OCI-LY7 (cell line): ENCODE data around the gene AMFR. TPM values are rescaled to one million over a fixed set of nuclear protein-coding genes. Genes with fewer than 3 reads are reported as not detected.

Experiments
- BruUV-seq: library from RNA; stranded (reverse); fragments of 400-500 nt; replicated peaks from 2 replicates; lab custom pipeline; 2021; lab: Mats Ljungman, UMichigan
- CTCF ChIA-PET: fragments of 300-600 bp; sonication (Branson Sonifier 250); formaldehyde crosslinking; loops from one replicate; lab custom pipeline; 2022; ENCODE audit warnings: antibody characterized with exemption; ENCODE audit not compliant: unreplicated experiment; lab: Charles Lee
- POLR2A ChIA-PET: fragments of 300-600 bp; sonication (Branson Sonifier 250); formaldehyde crosslinking; loops from one replicate; lab custom pipeline; 2022; ENCODE audit warnings: antibody characterized with exemption; lab: Charles Lee
- DNase-seq: peaks from one replicate; pipeline ENCODE4 v3.0.0-alpha.2; 2015; ENCODE audit warnings: low spot score
- H2AFZ ChIP-seq: fragments of 200-600 bp; sonication (generic), shearing (Covaris generic); 2 replicates; pipeline ENCODE4 v1.6.1; 2014; ENCODE audit warnings: mild to moderate bottlenecking, antibody characterized with exemption, low read length, moderate library complexity
- H3K27ac ChIP-seq: fragments of 200-600 bp; sonication (generic); 2 replicates; pipeline ENCODE4 v1.5.1; 2014; ENCODE audit warnings: mixed run types, low read depth, mild to moderate bottlenecking, moderate library complexity, low read length, inconsistent platforms; ENCODE audit not compliant: poor library complexity, severe bottlenecking
- H3K36me3 ChIP-seq: fragments of 200-600 bp; sonication (generic); 2 replicates; pipeline ENCODE4 v1.6.1; 2014; ENCODE audit warnings: mild to moderate bottlenecking, antibody characterized with exemption, low read length, moderate library complexity, mixed read lengths; ENCODE audit not compliant: insufficient read depth
- H3K4me1 ChIP-seq: fragments of 200-600 bp; sonication (generic); 2 replicates; pipeline ENCODE4 v1.5.1; 2014; ENCODE audit warnings: mild to moderate bottlenecking, low read length; ENCODE audit not compliant: insufficient read depth, poor library complexity, severe bottlenecking
- H3K4me2 ChIP-seq: fragments of 200-600 bp; sonication (generic); 2 replicates; pipeline ENCODE4 v1.6.1; 2014; ENCODE audit warnings: mild to moderate bottlenecking, low read length
- H3K4me3 ChIP-seq: fragments of 200-600 bp; sonication (generic); 2 replicates; pipeline ENCODE4 v1.5.1; 2014; ENCODE audit warnings: mild to moderate bottlenecking, low read depth, low read length; ENCODE audit not compliant: poor library complexity, severe bottlenecking
- H3K79me2 ChIP-seq: fragments of 200-600 bp; sonication (generic); 2 replicates; pipeline ENCODE4 v1.6.1; 2016; ENCODE audit warnings: low read depth, mild to moderate bottlenecking, low read length, moderate library complexity, mixed read lengths; ENCODE audit not compliant: insufficient read depth
- H3K9me2 ChIP-seq: fragments of 200-600 bp; sonication (generic); 2 replicates; pipeline ENCODE4 v1.6.1; 2016; ENCODE audit warnings: mild to moderate bottlenecking, low read length, mixed read lengths; ENCODE audit not compliant: insufficient read depth
- H3K9me3 ChIP-seq: fragments of 200-600 bp; sonication (generic); 2 replicates; pipeline ENCODE4 v1.6.1; 2014; ENCODE audit warnings: mild to moderate bottlenecking, mixed run types, low read length, mixed read lengths
- H4K20me1 ChIP-seq: fragments of 200-600 bp; sonication (generic); 2 replicates; pipeline ENCODE4 v1.6.1; 2014; ENCODE audit warnings: mild to moderate bottlenecking, antibody characterized with exemption, low read length, moderate library complexity, mixed read lengths; ENCODE audit not compliant: insufficient read depth
- CTCF ChIP-seq: fragments of 200-600 bp; sonication (generic); conservative IDR thresholded peaks from 2 replicates; pipeline ENCODE4 v1.5.1; 2014; ENCODE audit warnings: mild to moderate bottlenecking, antibody characterized with exemption, low read length, moderate library complexity, mixed read lengths
- EZH2phosphoT487 ChIP-seq: fragments of 200-600 bp; sonication (generic); IDR thresholded peaks from 2 replicates; pipeline ENCODE4 v1.6.1; 2018; ENCODE audit warnings: low read depth, borderline replicate concordance, mild to moderate bottlenecking, mixed run types, antibody characterized with exemption, low read length, moderate library complexity, mixed read lengths
- intact Hi-C: fragments of 100-400 bp; cut with micrococcal nuclease; formaldehyde crosslinking; loops from one replicate; pipeline ENCODE4 v1.10.0; 2022; ENCODE audit not compliant: unreplicated experiment
- total RNA-seq, 2 experiments: library from RNA; depleted of rRNA in 1 of 2; stranded (reverse); fragments of >200 nt in 1 of 2; shearing (Covaris generic) in 1 of 2; gene quantifications; 2 replicates each; pipeline ENCODE4 v1.2.3, GENCODE V29; 2014 to 2022

AMFR gene
- total RNA-seq, 2 experiments from 2014 or later = 87.7 to 101 TPM

DNA sequence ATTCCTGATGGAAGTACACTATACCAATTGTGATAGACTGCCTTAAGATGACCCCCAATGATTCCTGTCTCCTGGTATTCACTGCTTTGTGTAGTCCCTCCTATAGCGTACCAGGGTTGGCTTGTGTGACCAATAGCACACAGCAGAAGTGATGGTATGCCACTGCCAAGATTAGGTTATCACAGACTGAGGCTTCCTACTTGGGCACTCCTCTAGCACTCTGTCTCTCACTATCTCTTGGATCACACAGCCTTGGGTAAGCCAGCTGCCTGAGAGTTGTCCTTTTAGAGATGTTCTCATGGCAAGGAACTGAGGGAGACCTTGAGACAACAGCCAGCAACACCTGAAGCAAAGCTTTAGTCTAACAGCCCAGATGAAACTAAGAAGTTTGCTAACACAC, 12.7 kb upstream of the AMFR start:
- Histone ChIP-seq H3K36me3 (peaks cover 86% of the 10 kb centered on the region), H3K9me2 (no peaks in the 10 kb centered on the region), H3K4me1 (no peaks in the 10 kb centered on the region), H4K20me1 (no peaks in the 10 kb centered on the region), H3K4me2 (no peak overlapping the region), H3K27ac (no peak overlapping the region), H3K4me3 (no peak overlapping the region), H3K79me2 (peaks cover 4% of the 10 kb centered on the region; the same call in 1 of the 2 replicates), H3K9me3 (no peaks in the 10 kb centered on the region), H2AFZ (no peak overlapping the region)
- POLR2A ChIA-PET = interaction anchor here (0.6 to 0.9 kb wide), 3 partner anchors 11 to 1515 kb away, joined by 3 to 7 read pairs (median 5); partner anchors contain the start of genes NUDT21 and OGFOD1
- BruUV-seq = no TSS peak
- CTCF ChIA-PET = no interaction called here
- intact Hi-C loops = no loop called here
- no peak for DNase-seq
- TF ChIP-seq CTCF (no peak), EZH2phosphoT487 (no peak)

GRCh38 chr16:56436258-56436657, 10.9 kb upstream of the AMFR start:
- no peak for DNase-seq
- no peak overlapping the region for H3K4me2 ChIP-seq
- H3K4me1 ChIP-seq = no peaks in the 10 kb centered on the region
- no peaks in the 10 kb centered on the region for H3K9me3 ChIP-seq
- H3K9me2 ChIP-seq = no peaks in the 10 kb centered on the region
- TF ChIP-seq EZH2phosphoT487 (no peak), CTCF (no peak)
- no peak overlapping the region for H2AFZ ChIP-seq
- no peak overlapping the region for H3K27ac ChIP-seq
- ChIA-PET POLR2A (interaction anchor here (0.7 kb wide), 1 partner anchor 16 kb away, joined by 3 read pairs; no protein-coding TSS in a partner anchor), CTCF (no interaction called here)
- intact Hi-C loops = no loop called here
- peaks cover 86% of the 10 kb centered on the region for H3K36me3 ChIP-seq
- no peak overlapping the region for H3K4me3 ChIP-seq
- BruUV-seq = no TSS peak
- H3K79me2 ChIP-seq = no peaks in the 10 kb centered on the region; the same call in 1 of the 2 replicates
- H4K20me1 ChIP-seq = no peaks in the 10 kb centered on the region

DNA sequence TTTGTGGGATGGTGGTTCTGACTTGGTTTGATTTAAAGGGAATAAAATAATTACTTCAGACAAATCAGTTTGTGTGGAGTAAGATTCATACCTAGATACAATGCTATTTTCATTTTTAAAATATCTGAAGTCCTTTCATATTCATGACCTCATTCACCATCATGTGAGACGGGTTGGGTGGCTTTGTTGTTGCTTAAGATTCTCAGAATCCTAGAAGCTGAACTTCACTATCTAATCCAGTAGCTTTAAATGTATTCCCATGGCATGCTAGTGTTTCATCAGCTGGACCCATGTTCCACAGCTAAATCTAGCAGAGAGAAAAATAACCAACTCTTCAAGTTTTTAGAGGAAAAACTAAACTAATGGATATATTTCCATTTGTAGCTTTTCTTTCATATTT, 2.7 kb upstream of the AMFR start:
- ChIA-PET POLR2A (no interaction called here), CTCF (no interaction called here)
- Histone ChIP-seq H3K9me3 (no peaks in the 10 kb centered on the region), H3K9me2 (no peaks in the 10 kb centered on the region), H4K20me1 (no peaks in the 10 kb centered on the region; the same call in 1 of the 2 replicates), H3K79me2 (peaks cover 20% of the 10 kb centered on the region), H3K4me2 (no peak overlapping the region), H2AFZ (no peak overlapping the region), H3K4me1 (peaks cover 13% of the 10 kb centered on the region), H3K27ac (no peak overlapping the region), H3K36me3 (peaks cover 45% of the 10 kb centered on the region), H3K4me3 (no peak overlapping the region)
- no TSS peak for BruUV-seq
- no peak for TF ChIP-seq CTCF
- TF ChIP-seq EZH2phosphoT487 = no peak
- intact Hi-C loops = no loop called here
- DNase-seq = no peak
